ENCODE data around the gene YWHAH. TPM values are rescaled to one million over a fixed set of nuclear protein-coding genes. Genes with fewer than 3 reads are reported as not detected.

Gene YWHAH
- total and polyA plus RNA-seq, 9 of the 15 experiments (the other 6 are each of a cell fraction or from before 2014, with no cell fraction given): 32.0 to 177 (median 114) TPM

GRCh38 chr22:31958625-31959239, 14.4 kb downstream of the YWHAH start:
- intact Hi-C loops (cut with micrococcal nuclease): no loop called here
- WGBS (ENCODE audit: insufficient coverage, low coverage, missing lambda C conversion rate): 57% methylated on average over 11 of the region's 12 CpGs
- Histone ChIP-seq H3K27me3 (ENCODE audit: control insufficient read depth in 2 of 2, insufficient read depth in 2 of 2, low read length in 2 of 2) (no peaks in the 10 kb centered on the region), H4K20me1 (replicated peaks; ENCODE audit: control insufficient read depth, insufficient read depth, low read length) (peaks cover 24% of the 10 kb centered on the region), H3K9ac (ENCODE audit: insufficient read depth in 1 of 2, low read depth in 2 of 2, low read length in 2 of 2) (no peak overlapping the region), H3K4me1 (replicated peaks in 1 of 2; ENCODE audit: control insufficient read depth in 2 of 2, insufficient read depth in 2 of 2, low read length in 2 of 2) (no peaks in the 10 kb centered on the region; a peak in 1 of 5 replicates), H3K9me1 (ENCODE audit: control insufficient read depth, insufficient read depth, low read length) (peaks cover 4% of the 10 kb centered on the region), H3K4me3 (no peak overlapping the region), H3K36me3 (ENCODE audit: control insufficient read depth, insufficient read depth, low read length) (peaks cover 43% of the 10 kb centered on the region), H3K4me2 (ENCODE audit: insufficient read depth, low read length) (no peak overlapping the region), H3K27ac (ENCODE audit: extremely low read depth, low read depth, low read length) (no peak overlapping the region), H3K9me3 (replicated peaks; ENCODE audit: control insufficient read depth, insufficient read depth, low read depth, low read length) (no peaks in the 10 kb centered on the region), H2AFZ (ENCODE audit: low read depth, low read length) (no peak overlapping the region), H3K79me2 (ENCODE audit: control insufficient read depth, insufficient read depth, low read length) (peaks cover 26% of the 10 kb centered on the region)
- in situ Hi-C loops (cut with MboI): no loop called here
- ChIA-PET POLR2A (no interaction called here), CTCF (ENCODE audit: low intra/inter-chr PET ratio) (no interaction called here)
- no peak for DNase-seq (ENCODE audit: extremely low read depth in 1 of 4, low spot score in 3 of 4)
- TF ChIP-seq POLR2G (IDR thresholded peaks at IDR 0.05; ENCODE audit: low read depth, low read length) (0 out of 2 replicates have a peak, but pooled peaks have one; percentile 13), CHAMP1 (IDR thresholded peaks at IDR 0.05) (no peak)
- no TSS peak for BruUV-seq (replicated peaks)
- no peak for FAIRE-seq
- ATAC-seq: peak; percentile 36
